SH-SY5Y (cell line): ENCODE results near the gene ATG14.

Experiments
- GATA2 ChIP-seq: IDR thresholded peaks from 2 replicates; pipeline ENCODE4 v1.6.1; 2011; ENCODE audit warnings: mild to moderate bottlenecking, low read depth, low read length
- GATA3 ChIP-seq: IDR thresholded peaks from 2 replicates; pipeline ENCODE4 v1.6.1; 2011; ENCODE audit warnings: low read depth, mild to moderate bottlenecking, low read length, moderate library complexity

DNA sequence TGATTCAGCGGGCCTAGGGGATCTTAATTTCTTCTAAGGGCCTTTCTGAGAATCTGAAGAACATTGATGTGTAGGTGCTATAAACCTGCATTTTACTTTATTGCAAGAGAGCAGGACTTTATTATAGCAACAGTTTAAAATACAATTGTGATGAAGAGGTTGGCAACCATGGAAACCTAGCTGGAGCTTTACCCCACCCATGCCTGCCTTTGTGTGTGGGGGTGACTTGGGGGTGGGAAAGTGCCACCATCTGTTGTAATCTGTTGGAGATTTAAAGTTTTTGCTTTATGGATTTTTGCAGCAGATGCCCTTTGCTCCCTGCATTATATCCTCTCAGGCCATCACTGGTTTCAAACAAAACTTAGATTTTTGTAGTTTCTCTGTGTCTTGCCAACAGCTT, 64.6 kb downstream of the ATG14 start:
- no peak for TF ChIP-seq GATA2
- TF ChIP-seq GATA3, result no peak
